ENCODE data around the gene FRRS1L. TPM values are rescaled to one million over a fixed set of nuclear protein-coding genes. Genes with fewer than 3 reads are reported as not detected.

The FRRS1L gene
- total RNA-seq, 1 experiment from 2014 or later = not detected

DNA sequence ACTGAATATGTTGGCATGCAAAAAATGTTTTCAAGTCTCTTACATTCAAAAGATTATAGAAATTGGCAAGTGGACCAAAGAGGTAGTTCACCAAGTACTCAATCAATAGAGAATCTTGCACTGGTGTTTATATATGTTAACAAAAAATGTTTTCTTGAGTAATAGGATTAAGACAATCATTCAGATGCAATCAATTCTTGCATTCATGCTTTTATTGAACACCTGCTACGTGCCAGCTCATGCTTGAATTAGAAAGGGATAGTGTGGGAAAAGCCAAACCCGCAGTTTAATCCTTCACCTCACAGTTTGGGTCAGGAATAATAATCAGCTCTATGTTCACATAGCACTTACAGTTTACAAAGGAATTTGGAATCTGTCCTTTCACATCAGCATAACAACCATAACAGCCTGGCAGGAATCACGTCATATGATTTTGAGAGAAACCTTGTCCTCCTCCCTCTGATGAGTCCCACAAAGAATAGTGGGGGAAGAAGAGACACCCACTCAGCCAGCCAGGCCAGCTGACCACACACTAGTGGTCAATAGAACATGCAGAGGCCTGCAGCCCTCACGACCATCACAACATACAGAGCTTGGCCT lies 36.8 kb upstream of the FRRS1L start:
- no peaks in the 10 kb centered on the region for H3K27me3 ChIP-seq (ENCODE audit: insufficient read depth, low read depth)
- POLR2A ChIA-PET (ENCODE audit: unreplicated experiment) = no interaction called here

DNA sequence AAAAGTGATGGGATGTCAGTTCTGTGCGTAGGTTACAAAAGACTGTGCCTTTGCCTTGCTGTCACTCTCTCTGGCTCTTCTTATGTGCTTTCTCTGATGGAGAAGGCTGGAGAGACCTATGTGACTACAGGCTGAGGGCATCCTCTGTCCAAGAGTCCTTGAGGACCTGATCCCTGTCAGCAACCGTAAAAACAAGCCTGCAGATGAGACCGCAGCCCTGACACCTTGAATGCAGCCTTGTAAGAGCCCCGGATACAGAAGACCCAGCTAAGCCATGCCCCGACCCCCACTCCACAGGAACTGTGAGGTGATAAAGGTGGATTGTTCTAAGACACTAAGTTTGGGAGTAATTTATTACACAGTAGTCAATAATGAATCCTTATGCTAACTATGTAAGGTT lies 32.6 kb upstream of the FRRS1L start:
- H3K27me3 ChIP-seq (ENCODE audit: insufficient read depth, low read depth) = no peaks in the 10 kb centered on the region
- ChIA-PET POLR2A (ENCODE audit: unreplicated experiment) (no interaction called here), CTCF (no interaction called here)
- H3K4me2 ChIP-seq = no peak overlapping the region
- TF ChIP-seq, protein P1, sequence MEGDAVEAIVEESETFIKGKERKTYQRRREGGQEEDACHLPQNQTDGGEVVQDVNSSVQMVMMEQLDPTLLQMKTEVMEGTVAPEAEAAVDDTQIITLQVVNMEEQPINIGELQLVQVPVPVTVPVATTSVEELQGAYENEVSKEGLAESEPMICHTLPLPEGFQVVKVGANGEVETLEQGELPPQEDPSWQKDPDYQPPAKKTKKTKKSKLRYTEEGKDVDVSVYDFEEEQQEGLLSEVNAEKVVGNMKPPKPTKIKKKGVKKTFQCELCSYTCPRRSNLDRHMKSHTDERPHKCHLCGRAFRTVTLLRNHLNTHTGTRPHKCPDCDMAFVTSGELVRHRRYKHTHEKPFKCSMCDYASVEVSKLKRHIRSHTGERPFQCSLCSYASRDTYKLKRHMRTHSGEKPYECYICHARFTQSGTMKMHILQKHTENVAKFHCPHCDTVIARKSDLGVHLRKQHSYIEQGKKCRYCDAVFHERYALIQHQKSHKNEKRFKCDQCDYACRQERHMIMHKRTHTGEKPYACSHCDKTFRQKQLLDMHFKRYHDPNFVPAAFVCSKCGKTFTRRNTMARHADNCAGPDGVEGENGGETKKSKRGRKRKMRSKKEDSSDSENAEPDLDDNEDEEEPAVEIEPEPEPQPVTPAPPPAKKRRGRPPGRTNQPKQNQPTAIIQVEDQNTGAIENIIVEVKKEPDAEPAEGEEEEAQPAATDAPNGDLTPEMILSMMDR (conservative IDR thresholded peaks at IDR 0.05) = no peak
- no peak for TF ChIP-seq EZH2 (IDR thresholded peaks at IDR 0.05; ENCODE audit: low read depth)
- H3K4me3 ChIP-seq = no peak overlapping the region
- no peaks in the 10 kb centered on the region for H3K9me2 ChIP-seq (ENCODE audit: insufficient read depth)
- intact Hi-C loops (cut with micrococcal nuclease; ENCODE audit: unreplicated experiment) = loop anchor here (10.0 kb wide), 1 partner anchor 265 kb away; the partner anchor contains the start of genes ABITRAM and ELP1
- no peak for DNase-seq
- H3K36me3 ChIP-seq (ENCODE audit: low read depth) = no peaks in the 10 kb centered on the region
- no peak overlapping the region for H2AFZ ChIP-seq
- H3K4me1 ChIP-seq (replicated peaks; ENCODE audit: insufficient read depth) = no peaks in the 10 kb centered on the region
- no peaks in the 10 kb centered on the region for H3K9me3 ChIP-seq (ENCODE audit: insufficient read depth, low read depth)
- H3K27ac ChIP-seq = no peak overlapping the region
- BruUV-seq (replicated peaks) = no TSS peak
- H3K79me2 ChIP-seq (ENCODE audit: low read depth) = no peaks in the 10 kb centered on the region
- H3F3A ChIP-seq (ENCODE audit: insufficient read depth, low read depth) = no peaks in the 10 kb centered on the region; the same call in 1 of the 2 replicates
- no peaks in the 10 kb centered on the region for H4K20me1 ChIP-seq (ENCODE audit: insufficient read depth)

More for the DNA sequence above, 36.8 kb upstream of the FRRS1L start:
- no peak overlapping the region for H3K4me2 ChIP-seq
- intact Hi-C loops (cut with micrococcal nuclease; ENCODE audit: unreplicated experiment) = no loop called here
- H3K79me2 ChIP-seq (ENCODE audit: low read depth) = no peaks in the 10 kb centered on the region
- H3K9me2 ChIP-seq (ENCODE audit: insufficient read depth) = no peaks in the 10 kb centered on the region
- BruUV-seq (replicated peaks) = no TSS peak
- H2AFZ ChIP-seq = no peak overlapping the region
- no peak overlapping the region for H3K4me3 ChIP-seq
- H3K9me3 ChIP-seq (ENCODE audit: insufficient read depth, low read depth) = no peaks in the 10 kb centered on the region
- no peaks in the 10 kb centered on the region for H3K4me1 ChIP-seq (replicated peaks; ENCODE audit: insufficient read depth)
- CTCF ChIA-PET = no interaction called here
- H3K36me3 ChIP-seq (ENCODE audit: low read depth) = no peaks in the 10 kb centered on the region
- H3K27ac ChIP-seq = no peak overlapping the region
- no peak for DNase-seq
- no peaks in the 10 kb centered on the region; the same call in 1 of the 2 replicates for H3F3A ChIP-seq (ENCODE audit: insufficient read depth, low read depth)
- TF ChIP-seq EZH2 (IDR thresholded peaks at IDR 0.05; ENCODE audit: low read depth) = no peak
- TF ChIP-seq, protein P1 (conservative IDR thresholded peaks at IDR 0.05) = no peak
- no peaks in the 10 kb centered on the region for H4K20me1 ChIP-seq (ENCODE audit: insufficient read depth)

DNA sequence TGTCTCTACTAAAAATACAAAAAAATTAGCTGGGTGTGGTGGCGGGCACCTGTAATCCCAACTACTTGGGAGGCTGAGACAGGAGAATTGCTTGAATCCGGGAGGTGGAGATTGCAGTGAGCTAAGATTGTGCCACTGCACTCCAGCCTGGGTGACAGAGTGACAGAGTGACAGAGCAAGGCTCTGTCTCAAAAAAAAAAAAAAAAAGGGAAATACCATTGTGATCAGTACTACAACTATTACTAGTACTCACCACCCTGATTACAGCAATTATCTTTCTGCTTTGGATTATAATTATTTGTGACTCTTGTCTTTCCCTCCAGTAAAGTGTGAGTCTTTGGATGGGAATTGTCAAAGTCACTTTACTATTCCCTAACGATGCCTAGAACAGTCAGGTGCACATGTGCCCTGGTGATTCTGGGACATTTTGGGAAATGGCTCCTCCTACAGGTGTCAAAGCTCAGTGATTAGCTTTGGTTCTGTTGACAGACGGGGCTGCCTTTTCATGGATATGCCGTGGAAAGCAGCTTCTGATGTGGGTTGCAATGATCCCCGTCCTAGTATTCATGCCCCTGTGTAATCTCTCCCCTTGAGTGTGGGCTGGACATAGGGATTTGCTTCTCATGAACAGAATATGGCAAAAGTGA lies 31.8 kb upstream of the FRRS1L start:
- ChIA-PET CTCF (no interaction called here), POLR2A (ENCODE audit: unreplicated experiment) (no interaction called here)
- intact Hi-C loops (cut with micrococcal nuclease; ENCODE audit: unreplicated experiment) = loop anchor here (10.0 kb wide), 1 partner anchor 264 kb away; the partner anchor contains the start of genes ABITRAM and ELP1
- Histone ChIP-seq H3F3A (ENCODE audit: insufficient read depth, low read depth) (no peaks in the 10 kb centered on the region; the same call in 1 of the 2 replicates), H3K9me2 (ENCODE audit: insufficient read depth) (no peaks in the 10 kb centered on the region), H3K4me3 (no peak overlapping the region), H3K27ac (no peak overlapping the region), H3K9me3 (ENCODE audit: insufficient read depth, low read depth) (no peaks in the 10 kb centered on the region), H2AFZ (no peak overlapping the region), H3K79me2 (ENCODE audit: low read depth) (no peaks in the 10 kb centered on the region), H3K4me2 (no peak overlapping the region), H3K27me3 (ENCODE audit: insufficient read depth, low read depth) (no peaks in the 10 kb centered on the region), H3K4me1 (replicated peaks; ENCODE audit: insufficient read depth) (no peaks in the 10 kb centered on the region), H4K20me1 (ENCODE audit: insufficient read depth) (no peaks in the 10 kb centered on the region), H3K36me3 (ENCODE audit: low read depth) (no peaks in the 10 kb centered on the region)
- TF ChIP-seq, protein P1 (conservative IDR thresholded peaks at IDR 0.05) = no peak; the same call in 1 of the 2 replicates
- TF ChIP-seq EZH2 (IDR thresholded peaks at IDR 0.05; ENCODE audit: low read depth) = no peak
- no peak for DNase-seq
- no TSS peak for BruUV-seq (replicated peaks)

Data from PC-9 (cell line).